Hindlimb muscle (tissue), 1 donor: ENCODE results near the gene PCDH1. TPM values are rescaled to one million over a fixed set of nuclear protein-coding genes. Genes with fewer than 3 reads are reported as not detected.
"Not testable (repeated sequence)": the region's sequence is repeated elsewhere in the genome, so short reads cannot be mapped to it uniquely, and the experiment has no call there.

ENCODE experiments used
- DNase-seq: peaks from one replicate; pipeline ENCODE4 v3.0.0-alpha.2; 2013
- polyA plus RNA-seq: library from polyadenylated mRNA; unstranded; fragments of 120-200 nt; gene quantifications from one replicate; pipeline ENCODE4 v1.2.1, GENCODE V29; 2013; ENCODE audit not compliant: insufficient read length

The PCDH1 gene
- polyA plus RNA-seq, 1 donor = 18.8 TPM

DNA sequence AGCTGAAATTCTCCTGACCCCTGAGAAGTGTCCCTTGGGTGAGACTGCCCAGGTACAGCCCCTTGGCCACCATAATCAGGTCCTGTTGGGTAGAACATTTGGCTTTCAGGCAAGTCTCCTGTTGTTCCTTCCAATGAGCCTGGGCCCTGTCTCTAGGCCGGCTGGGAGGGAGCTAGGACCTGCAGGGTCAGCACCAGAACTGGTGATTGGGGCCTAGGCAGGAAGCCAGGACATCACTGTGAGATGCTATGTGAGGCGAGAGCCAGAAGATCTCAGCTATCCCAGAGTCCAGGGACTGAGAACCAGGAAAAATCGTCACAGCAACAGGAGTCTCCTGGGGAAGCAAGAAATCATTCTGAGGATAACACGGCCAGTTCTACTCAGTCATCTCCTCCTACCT, 51.5 kb downstream of the PCDH1 start:
- no peak for DNase-seq

DNA sequence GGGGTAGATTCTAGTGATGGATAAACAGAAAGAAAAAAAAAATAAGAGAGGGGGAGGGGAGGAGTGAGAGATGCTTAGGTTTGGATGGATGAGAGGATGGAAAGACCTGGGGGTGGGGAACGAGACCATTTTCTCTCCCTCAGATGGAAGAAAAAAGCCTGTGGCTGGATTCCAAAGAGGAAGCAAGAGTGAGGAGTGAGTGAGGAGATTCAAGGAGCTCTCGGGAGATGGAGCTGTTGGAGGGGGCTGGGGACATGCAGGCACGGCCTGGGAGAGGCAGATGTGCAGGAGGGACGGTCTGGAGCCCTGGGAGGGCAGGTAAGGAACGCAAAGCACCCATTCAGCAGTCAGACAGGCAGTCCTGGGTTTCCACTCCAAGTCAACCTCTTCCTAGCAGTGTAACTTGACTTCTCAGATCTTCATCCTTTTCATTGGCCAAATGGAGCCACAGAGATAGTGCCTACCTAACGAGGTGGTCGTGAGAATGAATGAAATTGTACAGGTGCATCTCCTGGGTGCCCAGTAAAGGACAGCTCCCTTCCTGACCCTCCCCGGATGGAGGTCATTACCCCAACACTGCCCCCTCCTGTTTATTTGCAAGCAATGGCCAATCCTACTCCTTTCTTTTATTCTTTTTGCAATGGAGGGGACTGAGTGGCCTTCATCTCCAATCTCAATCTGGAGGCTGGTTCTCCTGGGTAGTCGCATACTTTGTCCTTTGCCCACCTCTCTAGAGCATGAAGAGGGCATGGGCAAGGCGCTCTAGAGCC, 52.2 kb downstream of the PCDH1 start:
- DNase-seq = no peak

DNA sequence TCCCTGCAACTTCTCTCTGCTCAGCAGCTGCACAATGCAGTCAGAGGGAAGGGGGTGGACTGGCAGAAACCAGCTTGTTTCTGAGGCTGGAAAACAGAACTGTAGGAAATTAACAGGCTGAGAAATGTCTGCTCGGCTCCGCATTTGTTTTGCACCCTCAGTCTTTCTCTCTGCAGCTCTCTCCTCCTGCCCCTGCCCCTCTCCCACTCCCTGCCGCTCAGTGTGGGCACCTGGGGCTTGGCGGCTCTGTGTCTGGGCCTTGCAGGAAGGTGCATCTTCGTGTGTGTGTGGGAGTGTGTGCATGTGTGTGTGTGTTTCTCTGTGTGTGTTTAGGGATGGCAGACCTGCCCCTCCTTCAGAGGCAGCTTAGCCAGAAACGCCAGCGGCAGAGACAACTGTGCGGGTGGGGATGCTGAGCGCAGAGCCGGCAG, 53.0 kb downstream of the PCDH1 start:
- no peak for DNase-seq

DNA sequence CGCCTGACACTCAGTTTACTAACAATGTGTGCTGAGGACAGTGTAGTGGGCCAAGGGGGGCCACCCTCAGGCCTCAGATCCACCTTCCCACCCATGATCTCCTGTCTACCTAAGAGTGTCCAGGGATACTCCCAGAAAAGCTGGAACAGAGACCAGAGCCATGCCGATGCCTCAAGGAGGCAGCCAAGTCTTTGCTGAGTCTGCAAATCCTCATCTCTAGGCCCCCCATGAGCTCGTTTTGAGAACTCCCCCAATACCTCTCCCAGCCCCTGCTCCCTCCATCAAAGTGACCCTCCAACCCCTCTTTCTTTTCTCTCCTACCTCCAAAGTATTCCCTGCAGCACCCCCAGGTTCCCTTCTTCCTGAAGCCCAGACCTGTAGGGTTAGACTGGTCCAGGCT, 53.5 kb downstream of the PCDH1 start:
- DNase-seq = no peak

DNA sequence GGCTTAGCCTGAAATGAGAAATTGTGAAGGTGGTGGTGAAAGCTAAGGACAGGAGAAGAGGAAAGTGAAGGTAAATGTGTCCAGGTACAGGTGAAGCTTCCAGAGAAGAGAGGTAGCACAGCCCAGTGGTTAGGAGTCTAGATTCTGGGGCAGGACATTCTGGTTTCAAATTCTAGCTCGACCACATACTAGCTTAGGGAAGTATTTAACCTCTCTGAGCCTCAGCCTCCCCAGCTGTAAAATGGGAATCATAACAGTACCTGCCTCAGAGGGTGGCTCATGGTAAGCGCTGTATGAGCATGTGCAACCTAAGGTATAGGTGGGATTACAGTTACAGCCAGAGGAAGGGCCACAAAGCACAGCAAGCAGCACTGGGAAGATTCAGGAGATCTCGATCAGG, 55.2 kb downstream of the PCDH1 start:
- no peak for DNase-seq

DNA sequence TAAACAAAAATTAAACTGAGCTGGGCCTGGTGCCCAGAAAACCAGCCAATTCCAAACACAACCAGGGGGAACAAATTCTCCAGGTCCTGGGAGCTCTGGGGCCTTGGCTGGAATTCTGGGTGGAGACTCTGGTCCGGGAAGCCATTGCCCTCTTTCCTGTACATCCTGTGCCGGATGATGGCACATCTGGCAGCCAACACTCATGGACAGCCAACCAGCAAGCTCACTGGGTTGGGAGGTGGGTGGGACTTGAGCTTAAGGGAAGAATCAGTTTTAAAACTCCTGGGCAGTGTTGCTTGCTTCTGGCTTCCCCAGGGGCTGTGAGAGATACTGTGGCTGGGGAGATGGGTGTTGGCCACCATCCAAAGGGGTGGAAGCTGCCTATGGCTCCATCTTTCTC, 56.1 kb downstream of the PCDH1 start:
- DNase-seq = no peak

DNA sequence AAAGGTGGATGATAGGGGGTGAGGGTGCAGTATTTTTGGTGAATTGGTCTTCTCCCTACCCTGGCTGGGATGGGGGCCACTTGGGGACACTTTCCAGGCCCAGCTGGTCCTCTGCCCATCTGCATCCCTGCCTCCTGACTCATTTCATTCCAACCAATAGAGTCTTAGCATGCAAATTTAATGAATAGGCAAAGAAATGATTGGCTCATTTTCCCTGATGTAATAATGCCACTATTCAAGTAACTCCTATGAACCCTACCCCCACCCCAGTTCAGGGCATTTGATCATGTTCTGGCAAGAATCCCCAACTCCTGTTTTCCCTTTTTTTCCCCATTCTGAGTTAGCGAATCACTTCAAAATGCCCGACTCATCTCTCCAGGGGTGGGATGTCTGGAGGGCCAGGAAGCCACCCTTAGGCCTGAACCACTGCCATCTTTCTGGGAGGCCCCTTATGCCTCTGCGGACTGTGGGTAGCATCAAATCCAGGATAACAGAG, 56.7 kb downstream of the PCDH1 start:
- no peak for DNase-seq

DNA sequence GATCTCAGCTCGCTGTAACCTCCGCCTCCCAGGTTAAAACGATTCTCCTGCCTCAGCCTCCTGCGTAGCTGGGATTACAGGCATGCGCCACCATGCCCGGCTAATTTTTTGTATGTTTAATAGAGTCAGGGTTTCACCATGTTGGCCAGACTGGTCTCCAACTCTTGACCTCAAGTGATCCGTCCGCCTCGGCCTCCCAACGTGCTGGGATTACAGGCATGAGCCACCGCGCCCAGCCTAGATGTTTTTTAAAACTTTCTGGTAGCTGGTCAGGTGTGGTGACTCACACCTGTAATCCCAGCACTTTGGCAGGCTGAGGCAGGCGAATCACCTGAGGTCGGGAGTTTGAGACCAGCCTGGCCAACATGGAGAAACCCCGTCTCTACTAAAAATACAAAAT, 57.5 kb downstream of the PCDH1 start:
- DNase-seq = not testable (repeated sequence)

DNA sequence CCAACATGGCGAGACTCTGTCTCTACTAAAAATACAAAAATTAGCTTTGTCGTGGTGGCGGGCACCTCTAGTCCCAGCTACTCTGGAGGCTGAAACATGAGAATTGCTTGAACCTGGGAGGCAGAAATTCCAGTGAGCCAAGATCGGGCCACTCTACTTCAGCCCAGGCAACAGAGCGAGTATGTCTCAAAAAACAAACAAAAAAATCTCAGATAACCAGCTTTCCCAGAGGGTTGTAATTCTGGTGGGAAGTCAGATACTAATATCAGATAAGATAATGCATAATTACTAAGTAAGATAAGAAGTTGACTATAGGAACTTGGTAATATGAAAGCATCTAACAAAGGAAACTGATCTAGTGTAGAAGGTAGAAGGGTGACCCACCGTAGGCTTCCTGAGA, 60.6 kb downstream of the PCDH1 start:
- DNase-seq = no peak

DNA sequence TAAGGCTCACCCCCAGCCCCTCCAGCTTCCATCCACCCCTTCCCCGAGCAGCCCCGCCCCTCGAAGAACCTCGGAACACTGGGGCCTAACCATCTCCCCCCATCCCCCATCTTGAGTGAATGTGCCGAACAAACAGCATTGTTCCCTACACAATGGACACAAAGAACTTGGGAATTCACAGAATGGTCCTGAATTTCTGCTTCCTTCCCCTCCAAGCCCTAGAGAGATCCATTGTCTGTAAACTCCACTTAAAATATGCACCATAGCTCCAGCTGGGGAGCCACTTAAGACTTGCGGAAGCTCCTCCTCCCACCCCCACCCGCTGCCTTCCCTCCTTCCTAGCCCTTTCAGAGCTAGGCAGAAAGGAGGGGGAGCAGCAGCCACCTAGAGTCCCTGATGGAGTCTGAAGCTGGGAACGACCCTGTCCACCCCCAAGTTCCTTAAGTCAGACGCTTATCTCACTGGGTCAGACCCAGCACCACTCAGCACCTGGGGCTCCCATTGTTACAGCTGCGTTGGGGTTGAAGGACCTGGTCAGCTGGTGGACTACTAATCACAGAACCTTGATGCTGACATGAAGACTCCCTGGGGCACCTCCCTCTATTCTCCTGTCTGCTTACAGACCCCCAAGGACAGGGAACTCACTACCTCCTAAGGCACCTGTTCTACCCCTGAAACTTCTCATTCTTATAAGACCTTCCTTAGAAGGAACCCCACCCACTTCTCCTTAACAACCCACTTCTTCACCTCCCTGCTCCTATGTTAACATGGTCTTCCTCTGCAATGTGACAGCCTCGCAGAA, 61.4 kb downstream of the PCDH1 start:
- DNase-seq = no peak

DNA sequence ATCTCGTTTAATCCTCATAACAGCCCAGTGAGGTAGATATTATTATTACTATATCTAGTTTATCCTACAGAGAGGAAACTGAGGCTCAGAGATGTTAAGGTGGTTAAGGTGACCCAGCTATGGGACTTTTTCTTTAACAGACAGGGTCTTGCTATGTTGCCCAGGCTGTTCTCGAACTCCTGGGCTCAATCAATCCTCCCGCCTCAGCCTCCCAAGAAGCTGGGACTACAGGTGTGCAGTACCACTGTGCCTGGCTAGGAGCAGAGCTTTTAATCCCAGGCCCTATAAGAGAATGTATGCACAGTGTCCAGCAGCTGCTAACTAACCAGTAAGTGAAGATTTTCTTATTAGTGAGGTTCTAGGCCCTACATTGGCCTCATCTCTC, 62.4 kb downstream of the PCDH1 start:
- no peak for DNase-seq

DNA sequence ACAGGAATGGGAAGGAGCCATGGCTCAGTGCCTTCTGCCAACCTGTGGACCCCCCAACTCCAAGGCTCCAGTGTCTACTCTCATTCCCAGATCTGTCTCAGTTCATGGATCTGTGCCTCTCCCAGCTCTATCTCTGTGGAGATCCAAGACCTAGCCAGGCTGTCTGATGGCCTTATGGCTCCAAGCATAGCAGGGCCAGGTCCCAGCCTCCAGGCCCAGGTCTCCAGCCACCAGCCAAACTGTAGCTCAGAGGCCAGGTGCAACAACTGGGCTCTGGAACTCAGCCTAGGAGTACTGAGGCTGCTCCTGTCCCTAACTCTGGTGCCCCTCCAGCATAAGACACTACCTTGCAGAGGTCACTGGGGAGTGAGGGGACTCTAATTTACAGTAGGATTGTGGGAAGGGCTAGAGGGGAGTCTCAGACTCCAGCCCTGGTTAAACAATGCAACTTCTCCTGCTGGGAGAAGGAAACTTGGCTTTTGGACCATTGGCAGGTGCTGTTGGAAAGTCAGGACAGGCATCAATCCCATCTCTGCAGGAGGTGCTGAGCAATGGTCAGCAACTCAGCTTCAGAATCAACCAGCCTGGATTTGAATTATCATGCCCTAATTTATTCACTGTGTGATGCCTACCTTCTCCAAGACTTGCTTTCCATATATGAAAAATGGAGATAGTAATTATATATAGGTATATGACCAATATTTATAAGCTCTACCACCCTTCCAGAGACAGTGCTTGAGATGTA, 63.0 kb downstream of the PCDH1 start:
- no peak for DNase-seq

DNA sequence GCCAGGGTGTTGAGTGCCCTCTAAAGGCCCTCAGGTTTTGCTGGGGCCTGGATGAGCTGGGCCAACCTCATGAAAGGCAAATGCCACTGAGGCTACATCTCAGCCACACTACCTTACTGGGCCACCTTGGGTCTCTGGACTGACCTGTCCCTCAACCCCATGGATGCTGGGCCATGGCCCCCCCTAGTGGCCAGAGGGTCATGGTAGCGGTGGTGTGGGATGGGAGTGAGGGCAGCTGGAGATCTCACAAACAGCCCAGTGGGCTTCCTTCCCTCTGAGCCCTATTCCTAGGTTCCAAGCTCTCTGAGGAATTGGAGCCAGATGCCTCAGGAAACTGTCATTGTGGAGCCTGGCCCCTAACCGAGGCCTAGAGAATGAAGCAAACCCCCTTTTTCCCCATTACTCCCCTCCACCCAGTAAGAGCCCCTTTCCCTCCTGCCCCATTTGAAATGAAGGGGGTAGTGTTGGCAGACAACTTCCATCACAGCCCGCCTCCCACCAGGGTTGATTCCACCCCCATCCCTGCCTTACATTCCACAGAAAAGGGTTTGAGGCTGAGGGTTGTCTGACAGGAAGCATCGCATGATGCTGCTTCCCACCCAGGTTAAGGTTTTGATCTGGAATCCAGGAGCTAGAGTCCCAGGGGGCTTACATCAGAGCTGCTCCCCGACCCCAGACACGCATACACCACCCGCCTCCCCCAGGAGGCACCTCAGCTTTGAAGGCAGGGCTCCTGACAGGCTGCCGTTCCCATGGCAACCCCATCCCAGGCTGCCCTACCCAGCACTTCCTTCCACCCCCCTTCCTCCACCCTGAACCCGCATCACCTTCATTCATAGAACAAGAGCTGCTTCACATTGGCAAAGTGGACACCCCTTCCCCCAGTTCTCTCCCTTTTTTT, 63.9 kb downstream of the PCDH1 start:
- no peak for DNase-seq

DNA sequence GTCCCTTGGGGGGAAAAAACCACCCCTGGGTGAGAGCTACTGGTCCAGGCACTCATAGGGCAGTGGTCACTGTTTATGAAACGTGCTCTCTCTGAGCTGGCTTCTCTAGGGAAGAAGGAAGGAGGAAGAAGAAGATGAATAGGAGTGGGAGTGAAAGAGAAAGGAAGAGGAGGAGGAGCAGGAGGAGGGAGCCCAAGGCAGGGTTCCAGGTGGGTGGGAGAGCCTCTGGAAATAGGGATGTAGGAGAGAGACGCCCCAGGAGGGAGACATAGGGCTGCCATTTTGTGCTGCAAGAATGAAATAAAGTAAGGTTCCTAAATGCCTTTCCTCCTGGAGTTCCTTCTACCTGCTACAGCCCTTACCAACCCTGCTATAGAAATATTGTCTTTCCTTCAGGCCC, 65.7 kb downstream of the PCDH1 start:
- DNase-seq = no peak

DNA sequence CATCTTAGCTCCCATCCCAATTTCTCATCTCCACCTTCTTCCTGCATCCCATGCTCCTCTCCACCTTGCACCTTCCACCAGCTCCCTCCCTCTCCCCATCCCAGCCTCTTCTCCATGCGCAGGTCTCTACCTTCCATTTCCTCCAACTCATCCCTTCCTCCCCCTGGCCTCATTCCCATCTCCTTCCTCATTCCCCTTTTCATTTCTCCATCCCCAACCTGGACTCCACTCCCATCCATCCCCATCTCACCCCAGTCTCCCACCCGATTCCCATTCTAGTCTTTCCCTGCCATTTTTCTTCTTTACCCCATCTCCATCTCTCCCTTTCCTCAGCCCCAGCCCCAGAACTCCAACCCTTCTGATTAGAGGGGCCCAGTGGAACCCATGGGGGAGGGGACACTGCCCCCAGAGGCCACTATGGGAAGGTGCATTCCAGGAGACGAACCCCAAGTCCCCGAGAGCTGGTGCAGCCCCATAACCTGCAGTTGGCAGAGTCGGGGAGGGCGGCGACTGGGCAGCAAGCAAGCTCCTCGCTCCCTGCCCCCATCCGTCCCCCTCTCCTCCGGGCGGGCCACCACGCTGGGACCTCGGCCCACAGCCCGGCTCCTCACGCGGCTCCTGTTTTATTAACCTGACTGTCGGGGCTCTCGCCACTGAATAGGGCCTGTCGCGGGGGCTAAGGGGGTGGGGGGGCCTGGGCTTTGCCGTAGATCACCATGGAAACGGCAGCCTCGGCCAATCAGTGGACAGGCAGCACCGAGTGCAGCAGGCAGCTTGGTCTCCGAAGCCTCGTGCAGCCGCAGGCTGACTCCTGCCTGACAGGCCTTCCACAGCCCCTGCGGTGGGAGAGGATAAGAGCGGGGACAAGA, 66.7 kb downstream of the PCDH1 start:
- DNase-seq = no peak

DNA sequence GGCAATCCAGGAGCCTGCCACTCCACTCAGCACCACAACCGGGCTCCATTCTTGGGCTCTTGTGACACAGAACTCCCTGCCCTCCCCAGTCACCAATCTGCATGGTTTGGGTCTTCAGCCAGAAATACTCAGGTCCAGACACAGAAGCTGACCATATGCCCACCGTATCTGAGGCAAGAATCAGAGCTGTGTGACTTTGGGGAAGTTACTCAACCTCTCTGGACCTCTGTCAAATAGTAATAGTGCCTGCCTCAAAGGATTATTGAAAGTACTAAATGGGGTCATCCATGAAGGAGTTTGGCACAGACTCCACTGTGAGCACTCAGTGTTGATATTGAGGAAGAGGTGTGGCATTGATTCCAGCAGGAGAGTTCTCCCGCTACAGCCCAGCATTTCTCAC, 67.5 kb downstream of the PCDH1 start:
- no peak for DNase-seq

DNA sequence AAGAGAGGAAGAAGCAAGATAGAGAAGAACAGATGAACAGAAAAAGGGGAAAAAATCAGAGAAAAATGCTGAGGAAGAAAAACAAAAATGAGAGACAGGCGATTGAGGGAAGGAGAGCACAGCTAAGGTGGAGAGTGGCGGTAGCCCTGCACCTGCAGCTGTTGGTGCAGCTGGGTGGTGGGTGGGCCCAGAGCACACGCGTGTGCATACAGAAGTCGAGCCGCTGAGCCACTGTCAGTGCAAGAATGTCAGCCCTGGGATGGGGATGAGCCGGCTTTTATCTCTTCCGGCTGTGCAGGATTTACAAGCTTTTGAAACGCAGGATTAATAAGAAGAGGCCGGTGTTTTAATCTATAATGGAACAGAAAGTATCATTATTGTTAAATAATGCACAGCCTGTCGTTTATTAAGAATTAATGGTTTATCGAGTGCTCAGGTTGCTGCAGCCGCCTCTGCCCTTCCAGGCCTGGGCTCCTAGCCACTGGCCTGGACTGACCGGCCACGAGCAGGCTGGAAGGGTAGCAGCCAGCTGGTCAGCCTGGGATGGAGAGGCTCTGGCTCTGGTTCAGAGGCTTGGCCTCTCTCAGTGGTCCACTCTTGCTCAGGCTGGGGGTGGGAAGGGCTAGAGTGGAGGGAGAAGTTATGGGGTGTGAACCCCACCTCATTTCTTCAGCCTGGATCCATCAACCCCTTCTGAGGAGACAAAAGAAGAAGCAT, 68.7 kb downstream of the PCDH1 start:
- DNase-seq = no peak

DNA sequence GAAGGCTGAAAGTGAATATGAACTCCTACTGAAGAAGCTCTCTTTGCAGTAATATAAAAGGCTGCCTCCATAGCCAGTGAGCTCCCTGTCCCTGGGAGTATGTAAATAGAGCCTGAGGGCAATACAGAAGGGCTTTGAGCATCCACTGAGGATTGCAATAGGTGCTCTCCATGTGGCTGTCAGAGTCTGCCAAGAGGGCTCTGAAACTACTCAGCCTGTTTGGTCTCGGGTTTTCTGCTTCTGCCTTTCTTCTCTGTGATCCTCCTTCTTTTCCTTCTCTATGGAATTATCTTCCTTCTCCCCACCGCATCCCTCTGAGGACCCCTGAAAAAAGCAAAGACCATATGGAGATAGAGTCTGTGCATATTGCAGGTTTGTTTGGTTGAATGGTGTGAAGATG, 69.4 kb downstream of the PCDH1 start:
- DNase-seq = no peak

DNA sequence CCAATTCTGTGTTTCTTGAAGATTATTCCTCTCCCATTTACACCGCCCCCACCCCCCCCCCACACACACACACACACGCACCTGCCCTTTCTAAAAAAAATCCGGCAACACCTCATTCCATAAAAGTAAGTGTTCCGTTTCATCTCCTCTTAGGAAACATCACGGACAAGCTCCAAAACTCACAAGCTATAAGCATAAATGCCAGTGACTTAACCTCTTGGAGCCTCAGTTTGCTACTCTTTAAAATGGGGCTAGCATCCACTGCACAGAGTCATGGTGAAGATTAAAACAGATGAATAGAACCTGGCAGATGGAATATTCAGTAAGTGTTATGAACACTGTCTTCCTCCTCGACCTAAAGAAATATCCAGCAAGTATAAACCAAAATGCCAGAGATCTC, 70.5 kb downstream of the PCDH1 start:
- DNase-seq = no peak

DNA sequence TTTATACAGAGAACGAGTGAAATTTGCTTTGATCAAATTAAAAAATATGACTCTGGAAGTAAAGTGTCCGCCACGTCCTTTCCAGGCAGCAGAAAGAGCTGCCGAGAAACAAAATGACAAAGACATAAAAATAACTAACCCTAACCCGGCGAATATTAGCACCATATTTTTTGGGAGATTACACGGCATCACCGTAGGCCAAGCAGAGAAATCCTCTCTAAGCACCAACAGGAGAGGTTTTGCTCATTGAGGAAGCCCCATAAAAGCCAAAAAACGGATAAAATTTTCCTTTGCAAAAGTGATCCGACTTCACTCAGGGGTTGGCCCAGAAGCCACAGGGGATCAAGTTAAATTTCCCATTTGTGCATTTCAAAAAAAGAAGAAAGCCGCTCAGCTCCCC, 70.9 kb downstream of the PCDH1 start:
- DNase-seq = no peak

DNA sequence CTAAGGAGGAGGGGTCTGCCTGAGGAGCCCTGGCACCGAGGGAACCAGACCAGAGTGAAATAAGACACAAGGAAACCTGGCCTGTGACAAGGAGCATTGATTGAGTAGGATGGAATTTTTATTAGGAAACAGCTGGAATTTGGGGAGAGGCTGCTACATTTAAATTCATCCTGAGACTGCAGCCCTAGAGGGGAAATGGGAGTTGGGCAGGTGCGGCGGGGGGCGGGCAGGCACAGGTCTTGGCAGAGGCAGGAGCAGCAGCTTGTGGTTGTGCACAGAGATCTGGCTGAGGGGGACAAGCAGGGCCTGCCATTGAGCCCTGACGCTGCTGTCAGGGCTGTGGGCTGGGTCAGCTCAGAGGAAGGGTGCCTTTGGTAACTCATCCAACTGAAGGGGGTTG, 71.6 kb downstream of the PCDH1 start:
- DNase-seq = no peak
